ENCODE results near the gene ERC2.

Gene ERC2

GRCh38 chr3:55630280-55630920 lies 837.9 kb downstream of the ERC2 start:
- ATAC-seq: no peak

DNA sequence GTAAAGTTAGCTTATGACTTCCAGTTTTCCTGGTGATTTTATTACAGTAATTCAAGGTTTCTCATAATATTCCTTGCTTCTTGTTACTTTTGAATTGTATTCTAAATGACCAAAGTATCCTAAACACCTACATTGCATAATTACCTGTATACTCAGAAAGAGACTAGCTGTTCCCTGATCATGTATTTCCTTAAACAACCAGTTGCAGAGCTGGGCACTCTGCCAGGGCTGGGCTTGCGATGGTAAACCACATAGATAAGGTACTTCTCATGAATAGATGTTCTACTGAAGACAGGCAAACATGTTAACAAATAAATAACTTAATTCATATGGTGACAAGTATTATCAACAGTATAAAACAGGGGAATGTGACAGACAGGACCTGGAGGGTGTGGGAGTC lies 838.8 kb downstream of the ERC2 start:
- ATAC-seq: no peak

DNA sequence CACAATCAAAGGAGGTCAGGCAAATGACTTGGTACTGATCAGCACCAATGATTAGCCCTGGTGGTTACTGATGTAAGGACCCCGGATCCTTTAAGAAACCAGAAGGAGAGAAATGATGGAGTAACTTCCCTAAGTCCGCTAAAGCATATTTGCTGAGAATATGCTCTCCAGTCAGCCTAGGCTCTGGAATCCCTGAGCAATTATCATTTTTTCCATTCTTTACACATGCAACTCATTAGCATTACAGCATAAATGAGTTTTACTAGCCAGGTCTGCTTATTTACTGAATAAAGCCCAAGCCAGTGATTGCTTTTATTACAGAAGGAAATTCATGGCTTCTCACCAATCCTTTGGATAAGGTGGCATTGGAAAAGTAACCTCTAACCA lies 842.0 kb downstream of the ERC2 start:
- ATAC-seq: no peak

DNA sequence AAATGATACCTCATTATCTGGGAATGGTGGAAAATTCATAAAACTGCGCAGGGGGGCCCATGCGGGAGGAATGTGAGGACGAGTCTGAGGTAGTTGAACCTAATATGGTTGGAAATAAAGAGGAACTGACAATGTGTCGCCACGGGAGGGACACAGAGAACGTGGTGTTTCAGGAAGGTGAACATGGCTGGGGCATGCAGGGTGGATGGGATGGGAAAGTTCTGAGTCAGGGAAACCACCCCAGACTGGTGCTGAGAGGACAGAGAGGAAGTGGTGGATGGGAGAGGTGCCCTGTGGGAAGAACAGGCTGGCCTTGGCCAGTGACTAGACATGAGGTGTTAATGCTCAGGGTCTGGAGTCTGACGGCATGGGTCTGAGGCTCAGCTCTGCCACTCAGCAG lies 844.0 kb downstream of the ERC2 start:
- ATAC-seq: no peak

GRCh38 chr3:55623786-55624185 lies 844.5 kb downstream of the ERC2 start:
- ATAC-seq: no peak

DNA sequence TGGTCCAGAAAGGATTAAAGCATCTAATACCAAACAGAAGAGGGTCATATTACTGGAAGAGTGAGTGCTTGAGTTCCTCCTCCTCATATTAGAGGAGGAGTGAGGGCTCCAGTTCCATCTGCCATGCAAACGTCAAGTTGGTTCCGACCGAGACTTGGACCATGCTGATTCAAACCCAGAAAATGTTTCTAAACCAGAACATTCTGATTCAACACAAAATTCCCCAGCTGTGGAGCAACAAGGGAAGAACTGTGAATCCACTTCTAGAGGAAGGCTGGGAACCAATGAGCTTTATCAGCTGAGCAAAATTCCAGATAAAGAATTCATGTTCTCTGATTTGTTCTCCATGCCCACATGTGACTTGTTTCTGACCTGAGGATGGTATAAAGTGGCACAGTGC lies 845.5 kb downstream of the ERC2 start:
- ATAC-seq: no peak

GRCh38 chr3:55622116-55622515 lies 846.2 kb downstream of the ERC2 start:
- ATAC-seq: no peak

GRCh38 chr3:55621648-55622047 lies 846.6 kb downstream of the ERC2 start:
- ATAC-seq: no peak

DNA sequence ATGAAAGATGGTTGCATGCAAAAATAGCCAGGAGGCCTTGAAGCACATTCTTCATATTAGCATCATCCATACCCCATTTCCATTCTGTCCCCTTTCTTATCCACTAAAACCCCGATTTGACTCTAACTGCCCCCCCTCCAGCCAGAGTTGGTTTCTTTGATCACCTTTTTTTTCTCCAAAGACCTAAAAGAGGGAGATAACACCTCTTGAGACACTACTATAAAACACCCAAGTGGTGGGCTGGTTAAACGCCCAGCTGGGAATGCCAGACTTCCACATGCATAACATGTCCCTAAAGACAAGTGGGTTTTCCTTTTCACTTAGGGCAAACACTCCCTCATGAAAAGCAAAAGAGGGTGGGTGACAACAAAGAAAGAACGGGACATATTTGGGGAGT lies 847.2 kb downstream of the ERC2 start:
- no peak for ATAC-seq

DNA sequence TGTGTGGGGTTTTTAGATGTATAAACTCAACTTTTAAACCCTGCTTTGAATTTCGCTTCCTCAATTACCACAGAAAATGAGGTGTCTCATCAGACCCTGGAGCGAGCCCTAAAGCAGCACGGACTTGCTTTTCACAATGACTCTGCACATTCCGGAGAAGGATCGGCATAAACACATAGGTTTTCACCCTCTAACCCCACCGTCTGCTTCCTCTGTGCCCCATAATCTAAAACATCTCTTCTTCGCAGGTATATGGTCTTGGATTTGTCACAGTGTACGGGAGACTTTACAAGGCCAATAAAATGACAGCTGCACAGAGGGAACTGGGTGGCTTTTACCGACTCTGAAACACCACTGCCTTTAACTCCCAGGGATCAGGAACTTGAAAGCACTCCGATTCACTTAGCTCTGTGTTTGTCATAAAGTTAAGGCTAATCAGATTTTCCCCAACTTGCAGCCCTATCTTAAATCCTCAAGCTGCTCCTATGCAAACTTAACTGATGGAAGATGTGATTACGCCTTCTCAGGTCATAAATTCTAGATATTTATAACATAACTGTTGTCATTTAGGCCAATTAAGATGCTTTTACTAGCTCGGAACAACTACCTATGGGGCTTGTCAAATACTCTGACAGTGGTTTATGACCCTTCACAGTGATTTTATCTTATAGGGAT lies 847.8 kb downstream of the ERC2 start:
- no peak for ATAC-seq

- no peak for ATAC-seq
These were observed 849.0 kb downstream of the ERC2 start for GRCh38 chr3:55619046-55619808.

DNA sequence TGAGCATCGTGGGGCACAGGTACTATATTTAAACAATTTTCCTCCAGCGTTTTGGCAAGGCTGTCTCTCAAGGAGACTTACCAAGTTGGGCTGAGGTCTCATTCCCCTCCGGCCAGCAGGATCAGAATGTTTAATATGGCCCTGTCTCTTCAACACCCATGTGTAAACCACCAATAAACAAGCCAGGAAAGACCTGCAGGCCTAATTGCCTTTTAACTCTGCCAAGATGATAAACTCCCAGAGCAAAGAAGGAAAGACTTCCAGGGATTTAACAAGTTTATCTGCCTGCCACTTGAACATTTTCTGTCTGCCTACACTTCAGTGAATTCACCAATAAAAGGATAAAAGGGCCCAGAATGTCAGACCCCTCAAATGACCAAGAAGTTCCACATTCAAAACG lies 850.9 kb downstream of the ERC2 start:
- ATAC-seq: no peak

GRCh38 chr3:55616803-55617202 lies 851.5 kb downstream of the ERC2 start:
- no peak for ATAC-seq

DNA sequence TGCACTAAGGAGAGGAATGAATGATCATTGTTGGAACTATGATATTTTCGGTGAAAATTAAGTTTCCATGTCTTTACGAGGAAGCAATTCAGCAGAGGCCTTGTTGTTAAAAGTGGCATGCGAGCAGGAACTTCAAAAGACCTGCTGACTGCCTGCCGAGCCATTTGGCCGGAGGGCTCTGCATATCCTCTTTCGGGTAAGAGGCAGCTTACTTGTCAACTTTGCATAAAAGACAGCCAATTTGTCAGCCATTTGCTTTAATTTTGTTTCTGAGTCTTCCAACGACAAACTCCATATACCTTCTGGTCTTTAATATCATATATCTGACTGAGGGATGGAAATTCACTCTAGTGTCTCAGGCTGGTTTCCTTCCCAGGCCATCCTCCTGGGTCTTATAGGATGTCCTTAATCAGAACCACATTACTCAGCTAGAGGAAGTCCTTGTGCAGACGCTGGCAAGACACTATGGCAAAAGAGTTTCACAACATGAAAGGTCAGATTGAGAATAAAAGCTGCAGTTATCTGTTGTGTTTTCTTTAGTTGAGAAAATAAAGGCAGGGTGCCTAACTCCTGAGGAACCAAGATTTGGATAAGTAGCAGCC lies 852.5 kb downstream of the ERC2 start:
- ATAC-seq: no peak

DNA sequence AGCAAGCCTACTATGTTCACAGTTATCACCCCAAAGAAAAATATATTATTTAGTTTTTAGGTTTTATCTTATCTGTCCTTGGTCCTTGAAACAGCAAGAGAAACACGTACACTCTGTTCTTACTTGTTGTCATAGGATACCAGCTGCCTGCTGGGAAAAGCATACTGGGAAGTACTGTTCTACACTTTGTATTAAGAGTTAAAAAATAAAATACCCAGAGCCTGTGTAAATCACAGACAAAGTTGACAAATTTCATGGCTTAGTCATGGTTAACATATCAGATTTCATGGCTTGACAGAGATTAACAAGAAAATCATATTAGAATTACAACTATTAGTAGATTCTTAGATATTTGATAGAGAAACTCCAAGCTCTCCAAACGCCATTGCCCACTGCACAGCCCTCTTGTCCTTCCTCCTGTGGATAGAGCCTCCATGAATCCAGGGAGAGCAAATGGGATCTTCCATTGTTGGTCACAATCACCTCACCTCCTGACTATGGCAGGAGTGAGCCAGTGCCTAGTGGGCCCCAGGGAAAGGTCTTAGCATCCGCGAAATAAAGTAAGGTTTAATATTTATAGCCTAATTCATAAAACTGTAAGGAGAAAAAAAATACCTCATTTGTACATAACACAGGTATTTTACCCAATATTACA lies 853.1 kb downstream of the ERC2 start:
- ATAC-seq: no peak

GRCh38 chr3:55611121-55611520 lies 857.1 kb downstream of the ERC2 start:
- no peak for ATAC-seq

DNA sequence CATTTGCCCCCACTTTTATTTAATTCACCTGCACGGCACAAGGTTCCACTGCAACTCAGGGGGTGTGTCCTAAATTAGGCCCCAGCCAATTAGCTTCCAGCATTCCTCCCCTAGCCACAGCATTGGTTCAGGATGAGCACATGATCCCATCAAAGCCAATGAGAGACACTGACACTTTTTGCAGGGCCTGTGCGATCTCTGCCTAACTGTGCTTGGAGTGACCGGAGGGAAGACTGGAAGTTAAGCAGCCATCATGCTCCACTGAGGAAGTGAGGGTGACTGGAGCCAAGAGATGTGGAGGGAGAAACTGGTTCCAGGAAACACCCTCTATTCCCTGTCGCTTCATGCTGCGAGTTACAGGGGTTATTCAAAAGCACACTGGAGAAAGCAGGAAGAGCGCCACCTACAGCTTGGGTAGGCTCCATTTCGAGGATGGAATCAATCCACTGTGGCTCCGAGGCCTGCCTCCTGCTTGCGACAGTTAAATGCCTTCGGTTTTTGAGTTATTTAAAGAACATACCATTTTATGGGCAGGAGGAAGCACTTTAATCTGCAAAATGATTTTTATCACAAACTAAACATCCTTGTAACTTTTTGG lies 858.9 kb downstream of the ERC2 start:
- no peak for ATAC-seq

DNA sequence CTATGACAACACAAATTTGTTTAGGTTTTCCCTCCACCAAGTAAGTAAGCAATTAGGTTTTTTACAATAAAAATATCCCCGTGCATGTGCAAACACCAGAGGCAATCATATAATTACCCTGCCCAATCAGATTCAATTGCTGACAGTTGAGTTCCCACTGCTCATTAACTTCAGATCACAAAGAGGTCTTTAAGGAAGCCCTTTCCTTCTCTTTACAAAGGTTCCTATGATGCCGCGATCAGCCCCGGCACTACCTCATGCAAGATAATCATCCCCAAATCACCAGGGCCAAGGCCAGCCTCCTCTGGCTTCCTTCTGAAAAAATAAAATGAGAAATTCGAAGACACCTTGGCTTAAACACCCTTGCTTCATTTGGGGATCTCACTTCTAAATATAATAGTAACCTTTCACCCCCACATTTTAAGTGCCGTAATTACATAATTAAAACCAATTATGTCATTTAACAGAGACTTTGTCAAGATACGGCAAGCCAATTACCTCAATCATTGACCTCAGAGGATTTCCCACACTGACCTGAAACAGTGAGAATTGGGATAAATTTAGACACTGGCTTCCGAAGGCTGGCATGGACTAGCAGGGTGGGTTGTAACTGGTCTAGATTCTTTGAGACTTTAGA lies 859.8 kb downstream of the ERC2 start:
- no peak for ATAC-seq

DNA sequence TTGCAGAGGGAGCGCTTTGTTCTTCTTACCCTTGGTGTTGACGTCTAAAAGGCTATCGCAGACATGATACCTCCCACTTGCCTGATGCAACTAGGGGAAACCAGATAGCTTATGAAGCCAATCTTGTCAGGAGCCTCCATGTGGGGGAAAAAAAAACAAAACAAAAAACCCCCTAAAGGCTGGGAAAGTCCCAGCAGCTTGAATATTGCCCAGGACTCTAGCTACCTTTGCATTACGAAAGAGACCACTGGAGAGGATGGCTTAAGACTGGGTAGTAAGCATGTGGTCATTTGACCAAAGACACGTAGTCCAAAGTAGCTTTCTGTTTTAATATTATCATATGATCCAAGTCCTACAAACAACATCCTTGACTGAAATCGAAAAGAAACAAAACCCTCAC lies 860.4 kb downstream of the ERC2 start:
- ATAC-seq: no peak

- ATAC-seq: no peak
These were observed 861.1 kb downstream of the ERC2 start for GRCh38 chr3:55607175-55607574.

- no peak for ATAC-seq
These were observed 862.6 kb downstream of the ERC2 start for GRCh38 chr3:55605443-55606236.
